Uterus (tissue), 4 donors: ENCODE data around the gene ZMYND12. TPM values are rescaled to one million over a fixed set of nuclear protein-coding genes. Genes with fewer than 3 reads are reported as not detected.
"Not testable (repeated sequence)": the region's sequence is repeated elsewhere in the genome, so short reads cannot be mapped to it uniquely, and the experiment has no call there.

Source experiments
- DNase-seq, 2 donors: peaks; one replicate each; pipeline ENCODE4 v3.0.0-alpha.2; 2019 to 2020
- H3K27ac ChIP-seq, 2 donors: fragments of 200-600 bp; sonication (generic); 1 replicate in 1 of 2; 2 replicates in 1 of 2; pipeline ENCODE4 v1.5.1; 2016 to 2018
- H3K27me3 ChIP-seq, 2 donors: fragments of 200-600 bp; sonication (generic); one replicate each; pipeline ENCODE4 v1.5.1; 2018 to 2019; ENCODE audit warnings: control low read depth in 1 of 2
- H3K36me3 ChIP-seq, 2 donors: fragments of 200-600 bp; sonication (generic); one replicate each; pipeline ENCODE4 v1.5.1; 2019; ENCODE audit warnings: control low read depth in 1 of 2
- H3K4me1 ChIP-seq, 2 donors: fragments of 200-600 bp; sonication (generic); one replicate each; pipeline ENCODE4 v1.5.1; 2018 to 2019; ENCODE audit warnings: control low read depth in 1 of 2
- H3K4me3 ChIP-seq, 2 donors: fragments of 200-600 bp; sonication (generic); 1 replicate in 1 of 2; 2 replicates in 1 of 2; pipeline ENCODE4 v1.5.1; 2018 to 2019; ENCODE audit warnings: mild to moderate bottlenecking in 1 of 2
- H3K9me3 ChIP-seq, 2 donors: fragments of 200-600 bp; sonication (generic); one replicate each; pipeline ENCODE4 v1.5.1; 2019; ENCODE audit warnings: control low read depth in 1 of 2
- CTCF ChIP-seq, 4 experiments: fragments of 200-600 bp in 2 of 4; fragments of 450-650 bp in 2 of 4; sonication (generic) in 2 of 4; IDR thresholded peaks; one replicate each; pipeline ENCODE4 v1.5.1; 2016 to 2019; ENCODE audit warnings: antibody characterized with exemption in 4 of 4, mild to moderate bottlenecking in 2 of 4, moderate library complexity in 1 of 4
- POLR2A ChIP-seq, 2 donors: fragments of 450-650 bp; IDR thresholded peaks; one replicate each; pipeline ENCODE4 v1.6.1; 2016; ENCODE audit warnings: antibody characterized with exemption in 2 of 2, mild to moderate bottlenecking in 1 of 2, moderate library complexity in 1 of 2
- intact Hi-C: fragments of 100-400 bp; cut with DNase I; formaldehyde crosslinking; loops from one replicate; pipeline ENCODE4 v1.15.1; 2023; ENCODE audit warnings: low total_unique reads
- total RNA-seq, 4 donors: library from RNA; depleted of rRNA in 3 of 4; stranded (reverse); fragments of >200 nt in 3 of 4; gene quantifications; one replicate each; pipeline versions ENCODE4 v1.1.0 to v1.2.4, GENCODE V29; 2014 to 2023
- donor health status: DM: yes; HTN: yes; CAD: no.

The ZMYND12 gene, protein sequence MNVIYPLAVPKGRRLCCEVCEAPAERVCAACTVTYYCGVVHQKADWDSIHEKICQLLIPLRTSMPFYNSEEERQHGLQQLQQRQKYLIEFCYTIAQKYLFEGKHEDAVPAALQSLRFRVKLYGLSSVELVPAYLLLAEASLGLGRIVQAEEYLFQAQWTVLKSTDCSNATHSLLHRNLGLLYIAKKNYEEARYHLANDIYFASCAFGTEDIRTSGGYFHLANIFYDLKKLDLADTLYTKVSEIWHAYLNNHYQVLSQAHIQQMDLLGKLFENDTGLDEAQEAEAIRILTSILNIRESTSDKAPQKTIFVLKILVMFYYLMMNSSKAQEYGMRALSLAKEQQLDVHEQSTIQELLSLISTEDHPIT
- total RNA-seq, result 1 to 10 TPM in 1 of 4 donors, under 1 TPM in 1, not detected in 2; 0.59 to 5.7 TPM

- TF ChIP-seq POLR2A (IDR thresholded peaks at IDR 0.05), result peak; percentile 36 to 58
- peak in 3 of 4 experiments; percentile 11 to 36 (median 11) for TF ChIP-seq CTCF (IDR thresholded peaks at IDR 0.05)
- Histone ChIP-seq H3K27ac (peak within 1 kb of the TSS; percentile 84 to 95), H3K27me3 (no peaks in the 10 kb centered on the region), H3K36me3 (no peaks in the 10 kb centered on the region), H3K4me3 (peak within 1 kb of the TSS; percentile 68 to 92), H3K4me1 (peaks cover 0 to 6% of the 10 kb centered on the region in 2 donors), H3K9me3 (no peaks in the 10 kb centered on the region)
- intact Hi-C loops, result no loop called here
- DNase-seq, result peak; percentile 83 to 85
Observed at GRCh38 chr1:42456010-42456753, at the start of gene ZMYND12, which contains the start of gene PPCS. TSS of gene ZMYND12 (minus strand) at chr1:42456022. CDS start at chr1:42455997, 25 bp downstream. TSS of gene PPCS (plus strand) at chr1:42456543. CDS start at chr1:42456566, 23 bp downstream.

DNA sequence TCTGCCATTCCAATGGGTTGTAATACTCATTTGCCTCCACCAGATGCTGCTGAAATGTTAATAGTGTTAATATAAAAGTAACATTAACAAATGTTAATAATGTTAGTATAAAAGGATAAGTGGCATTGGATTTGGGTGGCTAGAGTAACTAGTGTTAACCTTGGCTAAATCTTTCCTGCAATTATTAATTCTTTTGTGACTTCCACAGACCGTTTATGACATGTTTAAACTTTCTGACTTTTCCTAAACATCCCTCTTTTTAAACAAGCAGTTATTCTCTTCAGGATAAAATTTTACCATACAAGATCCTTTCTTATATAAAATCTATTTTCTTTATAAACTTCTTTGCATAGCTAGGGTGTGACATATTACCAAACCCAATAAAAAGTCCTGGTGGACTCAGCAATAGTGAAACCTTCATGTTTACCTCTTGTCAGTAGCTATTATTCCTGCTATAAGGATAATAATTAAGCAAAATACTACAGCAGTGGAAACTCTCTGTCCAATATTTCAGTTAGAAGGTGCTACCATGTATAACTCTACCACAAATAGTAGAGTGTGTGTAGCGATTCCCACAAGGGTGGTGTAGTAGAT is 48.8 kb upstream of the ZMYND12 start:
- DNase-seq, result no peak
- TF ChIP-seq CTCF (IDR thresholded peaks at IDR 0.05) (no peak), POLR2A (IDR thresholded peaks at IDR 0.05) (no peak)
- intact Hi-C loops, result no loop called here
- H3K4me1 ChIP-seq, result no peaks in the 10 kb centered on the region
- H3K9me3 ChIP-seq, result peaks cover 0 to 33% of the 10 kb centered on the region in 2 donors
- H3K27me3 ChIP-seq, result no peaks in the 10 kb centered on the region
- H3K4me3 ChIP-seq, result no peak overlapping the region
- no peaks in the 10 kb centered on the region for H3K36me3 ChIP-seq
- no peak overlapping the region for H3K27ac ChIP-seq

DNA sequence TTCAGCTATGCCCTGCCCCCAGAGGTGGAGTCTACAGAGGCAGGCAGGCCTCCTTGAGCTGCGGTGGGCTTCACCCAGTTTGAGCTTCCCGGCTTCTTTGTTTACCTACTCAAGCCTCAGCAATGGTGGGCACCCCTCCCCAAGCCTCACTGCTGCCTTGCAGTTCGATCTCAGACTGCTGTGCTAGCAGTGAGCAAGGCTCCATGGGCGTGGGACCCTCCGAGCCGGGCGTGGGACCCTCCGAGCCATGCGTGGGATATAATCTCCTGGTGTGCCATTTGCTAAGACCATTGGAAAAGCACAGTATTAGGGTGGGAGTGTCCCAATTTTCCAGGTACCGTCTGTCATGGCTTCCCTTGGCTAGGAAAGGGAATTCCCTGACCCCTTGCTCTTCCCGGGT is 46.2 kb upstream of the ZMYND12 start:
- H3K27me3 ChIP-seq, intact Hi-C loops, H3K36me3 ChIP-seq, H3K4me3 ChIP-seq, DNase-seq, H3K27ac ChIP-seq, H3K4me1 ChIP-seq: not testable (repeated sequence)
- peaks cover 0 to 27% of the 10 kb centered on the region in 2 donors for H3K9me3 ChIP-seq

- intact Hi-C loops, result no loop called here
- Histone ChIP-seq H3K4me3 (no peak overlapping the region), H3K36me3 (no peaks in the 10 kb centered on the region), H3K4me1 (no peaks in the 10 kb centered on the region), H3K27ac (no peak overlapping the region), H3K9me3 (no peaks in the 10 kb centered on the region), H3K27me3 (no peaks in the 10 kb centered on the region)
- no peak for DNase-seq
- no peak for TF ChIP-seq CTCF (IDR thresholded peaks at IDR 0.05)
- TF ChIP-seq POLR2A (IDR thresholded peaks at IDR 0.05), result no peak
Observed at GRCh38 chr1:42490237-42490636, 34.4 kb upstream of the ZMYND12 start.

DNA sequence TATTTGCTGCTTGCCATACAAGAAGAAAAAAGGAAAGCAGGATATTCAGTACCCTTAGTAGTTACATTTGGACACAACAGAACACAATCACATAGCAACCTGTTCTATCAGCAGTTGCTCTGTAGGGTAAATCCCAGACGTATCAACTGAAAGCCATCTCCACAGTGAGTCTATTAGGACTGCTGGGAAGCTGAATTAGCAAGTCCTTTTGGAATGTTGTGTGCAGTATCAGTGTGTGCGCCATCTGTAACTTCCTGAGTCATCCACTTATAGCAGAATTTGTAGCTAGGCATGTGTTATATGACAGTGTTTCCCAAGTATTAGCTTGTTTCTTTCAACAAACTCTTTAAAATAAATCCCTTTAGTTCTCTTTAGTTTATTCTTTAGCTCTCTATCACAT is 28.6 kb upstream of the ZMYND12 start:
- H3K27me3 ChIP-seq, result no peaks in the 10 kb centered on the region
- H3K4me3 ChIP-seq, result no peak overlapping the region
- no peak overlapping the region for H3K27ac ChIP-seq
- no peaks in the 10 kb centered on the region for H3K9me3 ChIP-seq
- no peak for DNase-seq
- no peak for TF ChIP-seq CTCF (IDR thresholded peaks at IDR 0.05)
- no peak for TF ChIP-seq POLR2A (IDR thresholded peaks at IDR 0.05)
- intact Hi-C loops, result no loop called here
- no peaks in the 10 kb centered on the region for H3K36me3 ChIP-seq
- H3K4me1 ChIP-seq, result no peaks in the 10 kb centered on the region
